Keratinocyte (primary cell): ENCODE results near the gene ABHD8. TPM values are rescaled to one million over a fixed set of nuclear protein-coding genes. Genes with fewer than 3 reads are reported as not detected.

Experiments
- DNase-seq: peaks from one replicate; pipeline ENCODE4 v3.0.0-alpha.2; 2011; ENCODE audit warnings: low read depth, missing footprints, low spot score
- FAIRE-seq: peaks from 2 replicates; lab custom pipeline; 2011; peaks lifted over from hg19 to GRCh38; lab: Jason Lieb, UNC
- H2AFZ ChIP-seq: 2 replicates; pipeline ENCODE4 v1.6.0; 2012; ENCODE audit warnings: low read length, control low read depth, inconsistent platforms; ENCODE audit not compliant: control insufficient read depth
- H3K27ac ChIP-seq: 2 replicates; pipeline ENCODE4 v1.5.1; 2011; ENCODE audit warnings: low read length; ENCODE audit not compliant: control insufficient read depth, insufficient read depth
- H3K27me3 ChIP-seq: 3 replicates; pipeline ENCODE4 v1.6.0; 2011; ENCODE audit warnings: low read length; ENCODE audit not compliant: control insufficient read depth, insufficient read depth; ENCODE audit errors: extremely low read depth
- H3K36me3 ChIP-seq, 2 experiments: 2 replicates in 1 of 2; 3 replicates in 1 of 2; pipeline ENCODE4 v1.5.1; 2011; ENCODE audit warnings: low read length in 2 of 2, mild to moderate bottlenecking in 1 of 2; ENCODE audit not compliant: control insufficient read depth in 2 of 2, insufficient read depth in 2 of 2; ENCODE audit errors: extremely low read depth in 1 of 2
- H3K4me1 ChIP-seq: 3 replicates; pipeline ENCODE4 v1.5.1; 2011; ENCODE audit warnings: low read length; ENCODE audit not compliant: control insufficient read depth, insufficient read depth; ENCODE audit errors: extremely low read depth
- H3K4me2 ChIP-seq: 3 replicates; pipeline ENCODE4 v1.6.0; 2011; ENCODE audit warnings: low read depth, low read length; ENCODE audit not compliant: control insufficient read depth, insufficient read depth; ENCODE audit errors: extremely low read depth
- H3K4me3 ChIP-seq, 3 experiments: fragments of 200-600 bp in 1 of 3; sonication (generic) in 1 of 3; 2 replicates in 2 of 3; 3 replicates in 1 of 3; pipeline ENCODE4 v1.5.1; 2011 to 2016; ENCODE audit warnings: low read length in 3 of 3, mild to moderate bottlenecking in 3 of 3, control low read depth in 2 of 3, inconsistent platforms in 1 of 3, low read depth in 1 of 3, mixed read lengths in 1 of 3, mixed run types in 1 of 3, moderate library complexity in 1 of 3; ENCODE audit not compliant: control insufficient read depth in 2 of 3, insufficient read depth in 2 of 3; ENCODE audit errors: extremely low read depth in 1 of 3
- H3K79me2 ChIP-seq: 2 replicates; pipeline ENCODE4 v1.6.0; 2012; ENCODE audit warnings: low read length; ENCODE audit not compliant: control insufficient read depth, insufficient read depth
- H3K9ac ChIP-seq: 3 replicates; pipeline ENCODE4 v1.6.0; 2011; ENCODE audit warnings: low read length; ENCODE audit not compliant: control insufficient read depth, insufficient read depth; ENCODE audit errors: extremely low read depth
- H3K9me1 ChIP-seq: 3 replicates; pipeline ENCODE4 v1.6.0; 2011; ENCODE audit warnings: low read length; ENCODE audit not compliant: control insufficient read depth, insufficient read depth; ENCODE audit errors: extremely low read depth
- H3K9me3 ChIP-seq: 2 replicates; pipeline ENCODE4 v1.5.1; 2012; ENCODE audit warnings: low read depth, low read length; ENCODE audit not compliant: control insufficient read depth
- H4K20me1 ChIP-seq: 3 replicates; pipeline ENCODE4 v1.6.0; 2011; ENCODE audit warnings: low read length; ENCODE audit not compliant: control insufficient read depth, insufficient read depth; ENCODE audit errors: extremely low read depth
- CTCF ChIP-seq, 3 experiments: IDR thresholded peaks in 1 of 3; conservative IDR thresholded peaks in 1 of 3; optimal IDR thresholded peaks in 1 of 3; 2 replicates in 2 of 3; 3 replicates in 1 of 3; pipeline versions ENCODE3 to v1.5.1; 2011; ENCODE audit warnings: low read length in 3 of 3, mild to moderate bottlenecking in 3 of 3, moderate library complexity in 2 of 3, control low read depth in 1 of 3, inconsistent platforms in 1 of 3; ENCODE audit not compliant: insufficient read depth in 2 of 3; ENCODE audit errors: extremely low read depth in 1 of 3
- EZH2 ChIP-seq: IDR thresholded peaks from one replicate; pipeline ENCODE4 v1.6.1; 2012; ENCODE audit warnings: inconsistent platforms, mild to moderate bottlenecking, low read length, moderate library complexity
- dilution Hi-C: fragments of 300-500 bp; cut with MboI; formaldehyde crosslinking; loops from one replicate; pipeline ENCODE4 v1.7.0; 2020; ENCODE audit warnings: low sequenced_read_pairs; ENCODE audit not compliant: extremely low pct_ligation_motif_present
- polyA plus RNA-seq, 5 experiments: library from polyadenylated mRNA; depleted of rRNA in 3 of 5; stranded (reverse) in 3 of 5; stranded (forward) in 1 of 5; unstranded in 1 of 5; fragments of >200 nt; gene quantifications; 1 replicate in 1 of 5; 2 replicates in 3 of 5; 3 replicates in 1 of 5; pipeline versions ENCODE4 v1.2.1 to v1.2.3, GENCODE V29; 2011 to 2012; ENCODE audit warnings: missing spikeins in 2 of 5, low read depth in 1 of 5, low replicate concordance in 1 of 5

Gene ABHD8
- polyA plus RNA-seq, 1 donor (not counting 4 experiments of a cell fraction or from before 2014, with no cell fraction given), result 4.1 TPM

- Histone ChIP-seq H3K36me3 (peaks cover 19% of the 10 kb centered on the region in 2 experiments), H3K4me2 (no peak overlapping the region), H4K20me1 (no peaks in the 10 kb centered on the region), H3K4me3 (no peak overlapping the region), H3K27me3 (no peaks in the 10 kb centered on the region), H3K9ac (no peak overlapping the region), H3K4me1 (peaks cover 8% of the 10 kb centered on the region), H3K9me3 (no peaks in the 10 kb centered on the region), H3K27ac (no peak overlapping the region), H3K79me2 (no peaks in the 10 kb centered on the region), H3K9me1 (no peaks in the 10 kb centered on the region), H2AFZ (no peak overlapping the region)
- DNase-seq (no peak), FAIRE-seq (no peak)
- no peak for TF ChIP-seq EZH2
- TF ChIP-seq CTCF (optimal IDR thresholded peaks at IDR 0.05 in 1 of 3, IDR thresholded peaks at IDR 0.05 in 1 of 3, conservative IDR thresholded peaks at IDR 0.05 in 1 of 3; ENCODE audit: extremely low read depth in 1 of 3, insufficient read depth in 2 of 3, low read length in 3 of 3), result no peak
- dilution Hi-C loops, result no loop called here
Observed at GRCh38 chr19:17323300-17323963, 20.2 kb upstream of the ABHD8 start.

GRCh38 chr19:17322854-17323253 is 19.6 kb upstream of the ABHD8 start:
- no peak for DNase-seq
- H3K79me2 ChIP-seq, result no peaks in the 10 kb centered on the region
- H3K27me3 ChIP-seq, result no peaks in the 10 kb centered on the region
- dilution Hi-C loops, result no loop called here
- no peak overlapping the region for H3K27ac ChIP-seq
- peak; percentile 17 for FAIRE-seq
- H3K9ac ChIP-seq, result no peak overlapping the region
- H3K9me1 ChIP-seq, result no peaks in the 10 kb centered on the region
- peaks cover 19% of the 10 kb centered on the region in 2 experiments for H3K36me3 ChIP-seq
- no peak overlapping the region for H3K4me3 ChIP-seq
- H3K4me1 ChIP-seq, result peaks cover 5% of the 10 kb centered on the region
- no peak overlapping the region for H3K4me2 ChIP-seq
- H2AFZ ChIP-seq, result no peak overlapping the region
- no peak for TF ChIP-seq CTCF (optimal IDR thresholded peaks at IDR 0.05 in 1 of 3, IDR thresholded peaks at IDR 0.05 in 1 of 3, conservative IDR thresholded peaks at IDR 0.05 in 1 of 3; ENCODE audit: extremely low read depth in 1 of 3, insufficient read depth in 2 of 3, low read length in 3 of 3)
- TF ChIP-seq EZH2, result no peak
- H4K20me1 ChIP-seq, result no peaks in the 10 kb centered on the region
- no peaks in the 10 kb centered on the region for H3K9me3 ChIP-seq
